Ovary (tissue), 9 donors: ENCODE measurements around the gene TIFAB. TPM values are rescaled to one million over a fixed set of nuclear protein-coding genes. Genes with fewer than 3 reads are reported as not detected.

Experiments used
- DNase-seq, 5 donors: peaks; one replicate each; pipeline ENCODE4 v3.0.0-alpha.2; 2019 to 2020
- H3K27ac ChIP-seq, 2 donors: fragments of 200-600 bp; one replicate each; pipeline versions ENCODE4 v1.5.1 to v1.8.0; 2019 to 2022
- H3K27me3 ChIP-seq: fragments of 200-600 bp; one replicate; pipeline ENCODE4 v1.8.0; 2022
- H3K36me3 ChIP-seq: fragments of 200-600 bp; sonication (generic); one replicate; pipeline ENCODE4 v1.5.1; 2019
- H3K4me1 ChIP-seq: one replicate; pipeline ENCODE4 v1.8.1; 2013; ENCODE audit warnings: mild to moderate bottlenecking, moderate library complexity; ENCODE audit not compliant: insufficient read depth
- H3K4me3 ChIP-seq: fragments of 200-600 bp; sonication (generic); one replicate; pipeline ENCODE4 v1.5.1; 2017
- H3K9me3 ChIP-seq, 2 donors: fragments of 200-600 bp in 1 of 2; sonication (generic) in 1 of 2; one replicate each; pipeline versions ENCODE4 v1.5.1 to v1.8.1; 2013 to 2019; ENCODE audit warnings: mild to moderate bottlenecking in 1 of 2, moderate library complexity in 1 of 2
- EP300 ChIP-seq: sonication (generic); formaldehyde crosslinking; IDR thresholded peaks from one replicate; pipeline ENCODE4 v1.6.1; 2017; ENCODE audit warnings: antibody characterized with exemption
- POLR2A ChIP-seq: fragments of 450-650 bp; IDR thresholded peaks from one replicate; pipeline ENCODE4 v1.6.1; 2017; ENCODE audit warnings: antibody characterized with exemption, mild to moderate bottlenecking, moderate library complexity
- WGBS, 3 donors: extraction: QIAGEN DNeasy Blood & Tissue Kit in 1 of 3; methylation state at CpG; one replicate each; pipeline versions ENCODE4 v1.1.5 to v1.1.7; 2013 to 2017; 5-methylcytosine and 5-hydroxymethylcytosine counted together
- intact Hi-C, 4 donors: fragments of 100-400 bp; cut with DNase I; formaldehyde crosslinking; loops; one replicate each; pipeline versions ENCODE4 v1.11.0 to v1.15.1; 2022 to 2023
- polyA plus RNA-seq, 2 donors: library from polyadenylated mRNA; stranded (reverse); fragments of 200-250 nt in 1 of 2; fragments of 350-450 nt in 1 of 2; fragmentation: Illumina TruSeq in 1 of 2; extraction: RNeasy Lipid Tissue Mini Kit (QIAGEN cat#74804) in 1 of 2; gene quantifications; one replicate each; pipeline ENCODE4 v1.2.3, GENCODE V29; 2013 to 2014
- total RNA-seq, 7 donors: library from RNA; depleted of rRNA in 2 of 7; stranded (reverse); fragments of >200 nt in 2 of 7; fragmentation: NEBNext Ultra II Directional in 3 of 7; extraction: Animal tissue kit (Norgen Biotek cat#: 25700) in 3 of 7; gene quantifications; one replicate each; pipeline versions ENCODE4 v1.1.0 to v1.2.4, GENCODE V29; 2016 to 2023
- TF ChIP-seq, protein P1 (sequence below), 3 donors: fragments of 450-650 bp in 2 of 3; fragments of 200-600 bp in 1 of 3; IDR thresholded peaks; one replicate each; pipeline versions ENCODE4 v1.5.1 to v1.8.0; 2016 to 2022; ENCODE audit warnings: antibody characterized with exemption in 3 of 3, mild to moderate bottlenecking in 1 of 3
- donor health status: DM: no; HTN: no; CAD: no; lungs with moderate emphysema.
- donor health status: DM: no; HTN: no; CAD: no.
- donor health status: Bipolar disorder and iron deficiency.
- donor health status: DM: yes; HTN: yes; CAD: no.
- donor health status: DM: no; HTN: no; CAD: no.
- donor health status: DM: yes; HTN: yes; CAD: no.

The TIFAB gene
- total and polyA plus RNA-seq, 9 donors = 0.05 to 0.33 (median 0.08) TPM; not detected in 6

GRCh38 chr5:135487037-135487395 is 34.9 kb upstream of the TIFAB start:
- Histone ChIP-seq H3K4me1 (peaks cover 3% of the 10 kb centered on the region), H3K27me3 (no peaks in the 10 kb centered on the region), H3K27ac (no peak overlapping the region), H3K36me3 (no peaks in the 10 kb centered on the region), H3K4me3 (no peak overlapping the region), H3K9me3 (no peaks in the 10 kb centered on the region)
- intact Hi-C loops = no loop called here
- TF ChIP-seq, protein P1, sequence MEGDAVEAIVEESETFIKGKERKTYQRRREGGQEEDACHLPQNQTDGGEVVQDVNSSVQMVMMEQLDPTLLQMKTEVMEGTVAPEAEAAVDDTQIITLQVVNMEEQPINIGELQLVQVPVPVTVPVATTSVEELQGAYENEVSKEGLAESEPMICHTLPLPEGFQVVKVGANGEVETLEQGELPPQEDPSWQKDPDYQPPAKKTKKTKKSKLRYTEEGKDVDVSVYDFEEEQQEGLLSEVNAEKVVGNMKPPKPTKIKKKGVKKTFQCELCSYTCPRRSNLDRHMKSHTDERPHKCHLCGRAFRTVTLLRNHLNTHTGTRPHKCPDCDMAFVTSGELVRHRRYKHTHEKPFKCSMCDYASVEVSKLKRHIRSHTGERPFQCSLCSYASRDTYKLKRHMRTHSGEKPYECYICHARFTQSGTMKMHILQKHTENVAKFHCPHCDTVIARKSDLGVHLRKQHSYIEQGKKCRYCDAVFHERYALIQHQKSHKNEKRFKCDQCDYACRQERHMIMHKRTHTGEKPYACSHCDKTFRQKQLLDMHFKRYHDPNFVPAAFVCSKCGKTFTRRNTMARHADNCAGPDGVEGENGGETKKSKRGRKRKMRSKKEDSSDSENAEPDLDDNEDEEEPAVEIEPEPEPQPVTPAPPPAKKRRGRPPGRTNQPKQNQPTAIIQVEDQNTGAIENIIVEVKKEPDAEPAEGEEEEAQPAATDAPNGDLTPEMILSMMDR (IDR thresholded peaks at IDR 0.05) = no peak
- TF ChIP-seq POLR2A (no peak), EP300 (no peak)
- WGBS, 3 donors = 67 to 83% (median 80%) methylated on average over 1 of the region's 1 CpG
- no peak for DNase-seq

DNA sequence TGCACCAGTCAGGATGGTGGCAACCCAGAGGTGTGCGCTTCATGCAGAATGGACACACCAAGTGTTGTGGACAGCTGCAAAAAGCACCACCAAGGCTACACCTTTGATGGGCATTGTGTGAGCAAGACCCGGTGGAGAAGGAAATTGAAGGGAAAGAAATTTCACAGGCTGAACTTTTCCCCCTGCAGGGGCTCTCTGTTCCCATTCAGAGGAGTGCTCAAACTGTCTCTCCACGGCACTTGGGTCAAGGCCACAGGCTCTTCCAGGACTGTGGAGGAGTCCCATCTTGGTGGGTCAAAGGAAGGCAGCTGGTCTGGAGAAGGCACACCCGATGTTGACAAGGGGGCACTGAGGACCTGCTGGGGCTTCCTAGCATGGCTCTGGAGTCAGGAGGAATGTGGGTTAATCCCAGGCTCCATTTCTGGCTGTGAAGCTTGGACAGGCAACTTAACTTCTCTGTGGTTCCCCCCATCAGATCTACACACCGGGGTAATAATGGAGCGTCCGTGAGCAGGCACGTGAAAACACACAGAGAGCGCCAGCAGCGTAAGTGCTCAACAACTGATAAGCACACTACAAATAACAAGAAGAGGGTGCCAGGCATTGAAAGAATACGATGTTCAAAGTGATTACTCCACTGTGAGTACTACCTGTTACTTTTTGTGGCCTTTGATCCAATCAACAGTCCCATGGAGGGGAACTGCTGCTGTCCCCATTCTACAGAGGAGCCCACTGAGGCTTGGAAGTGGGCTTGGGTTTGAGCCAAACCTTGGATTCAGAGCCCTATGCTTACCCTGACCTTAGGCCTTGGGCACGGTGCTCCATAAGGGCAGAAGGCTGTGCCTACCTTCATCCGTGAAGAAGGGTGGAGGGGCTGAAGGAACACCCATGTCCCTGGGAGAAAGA is 34.2 kb upstream of the TIFAB start:
- 49 to 64% (median 62%) methylated on average over 13 of the region's 13 CpGs for WGBS, 3 donors
- Histone ChIP-seq H3K36me3 (no peaks in the 10 kb centered on the region), H3K9me3 (no peaks in the 10 kb centered on the region), H3K4me3 (no peak overlapping the region), H3K4me1 (peaks cover 3% of the 10 kb centered on the region), H3K27ac (no peak overlapping the region), H3K27me3 (no peaks in the 10 kb centered on the region)
- DNase-seq = no peak
- TF ChIP-seq, protein P1 (IDR thresholded peaks at IDR 0.05) = no peak
- TF ChIP-seq EP300 (no peak), POLR2A (no peak)
- intact Hi-C loops = no loop called here

- no peaks in the 10 kb centered on the region for H3K36me3 ChIP-seq
- WGBS, 3 donors = 72 to 80% (median 73%) methylated on average over 5 of the region's 5 CpGs
- no peak overlapping the region for H3K4me3 ChIP-seq
- intact Hi-C loops = no loop called here
- no peaks in the 10 kb centered on the region for H3K9me3 ChIP-seq
- DNase-seq = no peak
- TF ChIP-seq, protein P1 (IDR thresholded peaks at IDR 0.05) = no peak
- TF ChIP-seq EP300 (no peak), POLR2A (no peak)
- H3K4me1 ChIP-seq = no peaks in the 10 kb centered on the region
- H3K27me3 ChIP-seq = no peaks in the 10 kb centered on the region
- H3K27ac ChIP-seq = no peak overlapping the region
These were observed 32.5 kb upstream of the TIFAB start for GRCh38 chr5:135484674-135485086.

GRCh38 chr5:135483254-135483653 is 31.1 kb upstream of the TIFAB start:
- Histone ChIP-seq H3K36me3 (no peaks in the 10 kb centered on the region), H3K9me3 (no peaks in the 10 kb centered on the region), H3K27ac (no peak overlapping the region), H3K4me3 (no peak overlapping the region), H3K27me3 (no peaks in the 10 kb centered on the region), H3K4me1 (no peaks in the 10 kb centered on the region)
- intact Hi-C loops = no loop called here
- DNase-seq = no peak
- TF ChIP-seq, protein P1 (IDR thresholded peaks at IDR 0.05) = no peak
- TF ChIP-seq EP300 (no peak), POLR2A (no peak)
- 72 to 90% (median 85%) methylated on average over 1 of the region's 1 CpG for WGBS, 3 donors
